BE2C (cell line): ENCODE measurements around the gene POLR1D.
"Not testable (repeated sequence)": the region's sequence is repeated elsewhere in the genome, so short reads cannot be mapped to it uniquely, and the experiment has no call there.

Experiments used
- DNase-seq: peaks from one replicate; pipeline ENCODE4 v3.0.0-alpha.2; 2020
- H3K27me3 ChIP-seq: fragments of 250-450 bp; sonication (Bioruptor Pico); 2 replicates; pipeline ENCODE4 v1.5.1; 2020; ENCODE audit warnings: mild to moderate bottlenecking
- H3K36me3 ChIP-seq: fragments of 250-450 bp; sonication (Bioruptor Pico); 2 replicates; pipeline ENCODE4 v1.5.1; 2020; ENCODE audit warnings: mild to moderate bottlenecking
- H3K4me1 ChIP-seq: fragments of 250-450 bp; sonication (Bioruptor Pico); 2 replicates; pipeline ENCODE4 v1.5.1; 2020
- H3K4me3 ChIP-seq: 2 replicates; pipeline ENCODE4 v1.5.1; 2011; ENCODE audit warnings: low read depth, low read length
- H3K9me3 ChIP-seq: fragments of 250-450 bp; sonication (Bioruptor Pico); 2 replicates; pipeline ENCODE4 v1.5.1; 2020
- TF ChIP-seq, protein P1 (sequence below): IDR thresholded peaks from 2 replicates; pipeline ENCODE4 v1.5.1; 2012; ENCODE audit warnings: mild to moderate bottlenecking, low read depth, low read length

Gene POLR1D

DNA sequence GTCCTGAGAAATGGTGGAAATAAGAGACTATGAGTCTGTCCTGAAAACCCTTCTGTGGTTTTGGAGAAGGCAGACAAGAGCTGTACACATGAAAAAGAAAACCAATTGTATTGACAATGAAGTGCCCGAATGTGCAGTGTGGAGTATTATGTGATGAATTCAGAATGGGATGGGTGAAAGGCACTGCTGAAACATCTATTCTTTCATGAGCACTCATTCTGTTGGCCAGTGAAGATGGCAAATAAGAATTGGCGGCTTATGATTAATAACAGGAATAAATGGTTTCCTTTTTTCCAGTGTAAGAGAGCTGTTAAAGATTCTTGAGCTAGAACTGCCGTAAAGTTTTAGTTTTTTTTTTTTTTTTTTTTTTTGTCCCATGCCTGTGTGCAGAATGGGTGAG lies 5.7 kb downstream of the POLR1D start:
- TF ChIP-seq, protein P1, sequence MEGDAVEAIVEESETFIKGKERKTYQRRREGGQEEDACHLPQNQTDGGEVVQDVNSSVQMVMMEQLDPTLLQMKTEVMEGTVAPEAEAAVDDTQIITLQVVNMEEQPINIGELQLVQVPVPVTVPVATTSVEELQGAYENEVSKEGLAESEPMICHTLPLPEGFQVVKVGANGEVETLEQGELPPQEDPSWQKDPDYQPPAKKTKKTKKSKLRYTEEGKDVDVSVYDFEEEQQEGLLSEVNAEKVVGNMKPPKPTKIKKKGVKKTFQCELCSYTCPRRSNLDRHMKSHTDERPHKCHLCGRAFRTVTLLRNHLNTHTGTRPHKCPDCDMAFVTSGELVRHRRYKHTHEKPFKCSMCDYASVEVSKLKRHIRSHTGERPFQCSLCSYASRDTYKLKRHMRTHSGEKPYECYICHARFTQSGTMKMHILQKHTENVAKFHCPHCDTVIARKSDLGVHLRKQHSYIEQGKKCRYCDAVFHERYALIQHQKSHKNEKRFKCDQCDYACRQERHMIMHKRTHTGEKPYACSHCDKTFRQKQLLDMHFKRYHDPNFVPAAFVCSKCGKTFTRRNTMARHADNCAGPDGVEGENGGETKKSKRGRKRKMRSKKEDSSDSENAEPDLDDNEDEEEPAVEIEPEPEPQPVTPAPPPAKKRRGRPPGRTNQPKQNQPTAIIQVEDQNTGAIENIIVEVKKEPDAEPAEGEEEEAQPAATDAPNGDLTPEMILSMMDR = no peak
- no peak for DNase-seq
- Histone ChIP-seq H3K4me1 (no peaks in the 10 kb centered on the region), H3K9me3 (no peaks in the 10 kb centered on the region), H3K27me3 (no peaks in the 10 kb centered on the region), H3K4me3 (no peak overlapping the region), H3K36me3 (peaks cover 15% of the 10 kb centered on the region)

DNA sequence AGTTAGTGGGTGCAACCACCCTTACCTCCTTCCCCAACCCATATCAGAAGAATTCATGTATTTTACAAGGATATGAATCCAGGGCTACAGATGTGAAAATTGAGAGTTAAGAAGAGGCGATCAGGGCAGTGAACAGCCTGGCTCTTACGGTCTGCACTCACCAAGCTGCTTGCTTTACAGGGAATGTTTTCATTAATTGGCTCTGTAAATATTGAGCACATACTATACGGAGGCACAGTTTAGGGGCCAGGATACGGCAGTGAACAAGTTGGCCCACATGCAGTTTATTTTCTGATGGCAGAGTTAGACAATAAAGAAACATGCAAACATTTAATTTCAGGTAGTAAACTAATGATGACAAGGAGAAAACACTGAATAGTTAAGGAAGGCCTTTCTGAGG lies 6.4 kb downstream of the POLR1D start:
- no peak for DNase-seq
- peaks cover 12% of the 10 kb centered on the region for H3K36me3 ChIP-seq
- TF ChIP-seq, protein P1 = no peak
- H3K27me3 ChIP-seq = no peaks in the 10 kb centered on the region
- H3K4me1 ChIP-seq = no peaks in the 10 kb centered on the region
- H3K4me3 ChIP-seq = no peak overlapping the region
- H3K9me3 ChIP-seq = no peaks in the 10 kb centered on the region

DNA sequence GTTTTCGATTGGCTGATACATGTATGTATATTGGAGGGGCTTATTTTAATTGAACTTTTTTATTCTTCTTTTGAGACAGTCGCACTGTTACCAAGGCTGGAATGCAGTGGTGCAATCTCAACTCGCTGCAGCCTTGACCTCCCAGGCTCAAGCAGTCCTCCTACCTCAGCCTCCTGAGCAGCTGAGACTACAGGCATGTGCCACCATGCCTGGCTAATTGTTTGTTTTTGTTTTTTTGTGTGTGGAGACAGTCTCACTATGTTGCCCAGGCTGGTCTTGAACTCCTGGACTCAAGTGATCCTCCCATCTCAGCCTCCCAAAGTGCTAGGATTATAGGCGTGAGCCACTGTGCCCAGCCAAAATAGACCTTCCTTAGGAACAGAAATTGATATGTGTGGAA lies 7.1 kb downstream of the POLR1D start:
- not testable (repeated sequence) for H3K36me3 ChIP-seq, H3K4me1 ChIP-seq, H3K4me3 ChIP-seq, H3K9me3 ChIP-seq, H3K27me3 ChIP-seq, DNase-seq

DNA sequence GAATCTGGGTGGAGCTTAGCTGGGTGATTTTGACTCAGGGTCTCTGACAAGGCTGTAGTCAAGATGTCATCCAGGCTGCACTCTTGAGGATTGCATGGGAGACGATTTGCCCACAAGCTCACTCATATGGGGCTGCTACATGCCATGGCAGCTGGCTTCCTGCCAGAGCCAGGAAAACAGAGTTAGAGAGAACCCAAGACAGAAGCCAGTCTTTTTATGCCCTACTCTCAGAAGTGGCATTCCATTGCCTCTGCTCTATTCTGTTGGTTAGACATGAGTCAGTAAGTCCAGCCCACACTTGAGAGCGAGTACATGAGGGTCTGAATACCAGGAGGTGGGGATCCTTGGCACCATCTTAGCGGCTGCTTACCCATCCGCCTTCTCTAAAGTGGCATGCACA lies 9.5 kb downstream of the POLR1D start:
- Histone ChIP-seq H3K4me3 (no peak overlapping the region), H3K36me3 (no peaks in the 10 kb centered on the region; the same call in 1 of the 2 replicates), H3K4me1 (no peaks in the 10 kb centered on the region), H3K9me3 (no peaks in the 10 kb centered on the region), H3K27me3 (no peaks in the 10 kb centered on the region)
- DNase-seq = peak; percentile 28
- TF ChIP-seq, protein P1 = no peak

DNA sequence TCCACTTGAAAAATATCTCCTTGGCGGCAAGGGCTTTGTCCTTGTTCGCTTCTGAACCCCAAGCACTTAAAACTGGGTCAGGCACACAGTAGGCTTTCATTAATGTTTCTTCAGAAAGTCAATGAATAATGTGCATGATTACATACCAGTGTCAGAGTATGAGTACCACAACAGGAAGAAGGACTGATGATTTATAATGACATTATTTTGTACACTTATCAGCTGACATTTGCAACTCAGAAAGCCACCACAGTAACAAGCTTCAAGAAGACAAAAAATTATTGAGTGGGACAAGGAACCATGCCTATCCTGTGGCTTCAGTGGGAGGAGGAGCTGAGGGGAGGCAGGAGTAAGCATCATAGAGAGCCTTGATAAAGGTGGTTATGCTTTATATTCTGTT lies 10.0 kb downstream of the POLR1D start:
- no peak for DNase-seq
- TF ChIP-seq, protein P1 = no peak
- no peaks in the 10 kb centered on the region for H3K27me3 ChIP-seq
- H3K9me3 ChIP-seq = no peaks in the 10 kb centered on the region
- peaks cover 3% of the 10 kb centered on the region for H3K4me1 ChIP-seq
- no peak overlapping the region for H3K4me3 ChIP-seq
- no peaks in the 10 kb centered on the region; the same call in 1 of the 2 replicates for H3K36me3 ChIP-seq

DNA sequence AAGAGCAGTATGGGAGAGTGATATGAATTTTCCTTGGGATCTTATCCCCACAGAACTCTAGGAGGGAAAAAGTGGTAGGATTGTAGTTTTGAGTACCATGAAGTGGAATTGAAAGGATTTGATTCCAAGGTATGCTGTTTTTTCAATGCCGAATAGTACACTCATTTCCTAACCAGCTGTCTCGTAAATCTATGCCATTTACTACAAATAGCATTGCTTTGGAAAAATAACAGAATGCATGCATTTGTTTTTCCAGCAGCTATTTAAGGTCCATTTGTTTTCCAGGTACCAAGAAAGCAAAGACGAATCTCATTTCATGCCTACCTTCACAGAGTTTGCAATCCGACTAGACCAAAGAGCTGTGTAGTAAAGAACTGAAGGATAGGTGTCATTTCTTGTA lies 10.5 kb downstream of the POLR1D start:
- no peak overlapping the region for H3K4me3 ChIP-seq
- no peaks in the 10 kb centered on the region; the same call in 1 of the 2 replicates for H3K36me3 ChIP-seq
- H3K9me3 ChIP-seq = no peaks in the 10 kb centered on the region
- H3K4me1 ChIP-seq = peaks cover 4% of the 10 kb centered on the region
- no peaks in the 10 kb centered on the region for H3K27me3 ChIP-seq
- TF ChIP-seq, protein P1 = no peak
- DNase-seq = no peak

DNA sequence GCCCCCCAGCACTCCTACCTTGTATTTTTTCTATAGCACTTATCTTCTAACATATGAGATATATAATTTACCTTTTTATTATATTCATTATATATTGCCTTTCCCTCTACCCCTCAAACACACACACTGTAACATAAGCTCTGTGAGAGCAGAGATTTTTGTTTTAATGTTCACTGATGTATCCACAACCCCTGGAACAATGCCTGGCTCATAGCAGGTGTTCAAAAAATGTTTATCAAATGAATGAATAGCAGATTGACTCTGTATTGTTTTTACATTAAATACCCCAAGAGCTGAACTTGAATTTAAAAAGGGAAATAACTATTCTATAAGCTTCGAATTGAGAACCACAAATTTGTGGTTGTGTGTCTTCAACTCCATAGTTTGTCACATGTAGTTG lies 11.0 kb downstream of the POLR1D start:
- Histone ChIP-seq H3K4me3 (no peak overlapping the region), H3K27me3 (no peaks in the 10 kb centered on the region), H3K36me3 (no peaks in the 10 kb centered on the region; the same call in 1 of the 2 replicates), H3K9me3 (no peaks in the 10 kb centered on the region), H3K4me1 (peaks cover 4% of the 10 kb centered on the region)
- TF ChIP-seq, protein P1 = no peak
- no peak for DNase-seq
